GM21367 (cell line): ENCODE results near the gene NPR1.
"Not testable (repeated sequence)": the region's sequence is repeated elsewhere in the genome, so short reads cannot be mapped to it uniquely, and the experiment has no call there.

Source experiments
- ATAC-seq: cut with Tn5 transposase; IDR thresholded peaks from one replicate; pipeline ENCODE4 v1.9.1; 2021; ENCODE audit not compliant: unreplicated experiment

The NPR1 gene

GRCh38 chr1:153678519-153679336, at the start of gene NPR1:
NPR1 (plus strand) TSS chr1:153678688; CDS start chr1:153679109, 421 bp downstream.
- ATAC-seq = no peak

GRCh38 chr1:153629343-153629665, 49.2 kb upstream of the NPR1 start:
- ATAC-seq = no peak

- no peak for ATAC-seq
Observed at GRCh38 chr1:153629971-153630370, 48.5 kb upstream of the NPR1 start.

- no peak for ATAC-seq
Observed at GRCh38 chr1:153630384-153630783, 48.1 kb upstream of the NPR1 start.

- ATAC-seq = no peak
Observed at GRCh38 chr1:153631047-153632022, 47.2 kb upstream of the NPR1 start.

GRCh38 chr1:153633161-153633753, 45.2 kb upstream of the NPR1 start:
- ATAC-seq = no peak

GRCh38 chr1:153633754-153634665, 44.5 kb upstream of the NPR1 start, which contains the start of gene CHTOP:
CHTOP (plus strand) TSS chr1:153634066; CDS start chr1:153636589, 2,523 bp downstream.
- peak; percentile 76 for ATAC-seq

GRCh38 chr1:153635872-153636271, 42.6 kb upstream of the NPR1 start:
- no peak for ATAC-seq

GRCh38 chr1:153636312-153636711, 42.2 kb upstream of the NPR1 start:
- ATAC-seq = no peak

GRCh38 chr1:153638261-153638660, 40.2 kb upstream of the NPR1 start:
- no peak for ATAC-seq

GRCh38 chr1:153639280-153639679, 39.2 kb upstream of the NPR1 start:
- ATAC-seq = no peak

GRCh38 chr1:153640213-153640612, 38.3 kb upstream of the NPR1 start:
- ATAC-seq = not testable (repeated sequence)

GRCh38 chr1:153640861-153641260, 37.6 kb upstream of the NPR1 start:
- ATAC-seq = no peak

GRCh38 chr1:153642161-153642560, 36.3 kb upstream of the NPR1 start:
- ATAC-seq = no peak

GRCh38 chr1:153643100-153643499, 35.4 kb upstream of the NPR1 start:
- ATAC-seq = no peak

GRCh38 chr1:153643816-153644215, 34.7 kb upstream of the NPR1 start:
- ATAC-seq = no peak

GRCh38 chr1:153646672-153647345, 31.7 kb upstream of the NPR1 start:
- no peak for ATAC-seq

- no peak for ATAC-seq
Observed at GRCh38 chr1:153647346-153647714, 31.2 kb upstream of the NPR1 start.

- no peak for ATAC-seq
Observed at GRCh38 chr1:153648000-153648643, 30.4 kb upstream of the NPR1 start.
